Ovary (tissue), 10 donors: ENCODE results near the gene BCAN. TPM values are rescaled to one million over a fixed set of nuclear protein-coding genes. Genes with fewer than 3 reads are reported as not detected.

Experiments used
- DNase-seq, 5 donors: peaks; one replicate each; pipeline ENCODE4 v3.0.0-alpha.2; 2019 to 2020
- H3K27ac ChIP-seq, 2 donors: fragments of 200-600 bp; one replicate each; pipeline versions ENCODE4 v1.5.1 to v1.8.0; 2019 to 2022
- H3K27me3 ChIP-seq: fragments of 200-600 bp; one replicate; pipeline ENCODE4 v1.8.0; 2022
- H3K36me3 ChIP-seq: fragments of 200-600 bp; sonication (generic); one replicate; pipeline ENCODE4 v1.5.1; 2019
- H3K4me1 ChIP-seq: one replicate; pipeline ENCODE4 v1.8.1; 2013; ENCODE audit warnings: mild to moderate bottlenecking, moderate library complexity; ENCODE audit not compliant: insufficient read depth
- H3K4me3 ChIP-seq: fragments of 200-600 bp; sonication (generic); one replicate; pipeline ENCODE4 v1.5.1; 2017
- H3K9me3 ChIP-seq, 2 donors: fragments of 200-600 bp in 1 of 2; sonication (generic) in 1 of 2; one replicate each; pipeline versions ENCODE4 v1.5.1 to v1.8.1; 2013 to 2019; ENCODE audit warnings: mild to moderate bottlenecking in 1 of 2, moderate library complexity in 1 of 2
- EP300 ChIP-seq: sonication (generic); formaldehyde crosslinking; IDR thresholded peaks from one replicate; pipeline ENCODE4 v1.6.1; 2017; ENCODE audit warnings: antibody characterized with exemption
- POLR2A ChIP-seq: fragments of 450-650 bp; IDR thresholded peaks from one replicate; pipeline ENCODE4 v1.6.1; 2017; ENCODE audit warnings: antibody characterized with exemption, mild to moderate bottlenecking, moderate library complexity
- WGBS, 3 donors: extraction: QIAGEN DNeasy Blood & Tissue Kit in 1 of 3; methylation state at CpG; one replicate each; pipeline versions ENCODE4 v1.1.5 to v1.1.7; 2013 to 2017; 5-methylcytosine and 5-hydroxymethylcytosine counted together
- intact Hi-C, 4 donors: fragments of 100-400 bp; cut with DNase I; formaldehyde crosslinking; loops; one replicate each; pipeline versions ENCODE4 v1.11.0 to v1.15.1; 2022 to 2023
- long read RNA-seq, 3 donors: library from polyadenylated mRNA in 2 of 3; unstranded in 2 of 3; transcript quantifications; one replicate each; pipeline ENCODE4 v2.0.0 and lab custom pipeline, GENCODE V29; 2021 to 2026
- polyA plus RNA-seq, 2 donors: library from polyadenylated mRNA; stranded (reverse); fragments of 200-250 nt in 1 of 2; fragments of 350-450 nt in 1 of 2; fragmentation: Illumina TruSeq in 1 of 2; extraction: RNeasy Lipid Tissue Mini Kit (QIAGEN cat#74804) in 1 of 2; gene quantifications; one replicate each; pipeline ENCODE4 v1.2.3, GENCODE V29; 2013 to 2014
- total RNA-seq, 7 donors: library from RNA; depleted of rRNA in 2 of 7; stranded (reverse); fragments of >200 nt in 2 of 7; fragmentation: NEBNext Ultra II Directional in 3 of 7; extraction: Animal tissue kit (Norgen Biotek cat#: 25700) in 3 of 7; gene quantifications; one replicate each; pipeline versions ENCODE4 v1.1.0 to v1.2.4, GENCODE V29; 2016 to 2023
- TF ChIP-seq, protein P1 (sequence below), 3 donors: fragments of 450-650 bp in 2 of 3; fragments of 200-600 bp in 1 of 3; IDR thresholded peaks; one replicate each; pipeline versions ENCODE4 v1.5.1 to v1.8.0; 2016 to 2022; ENCODE audit warnings: antibody characterized with exemption in 3 of 3, mild to moderate bottlenecking in 1 of 3
- donor health status: DM: no; HTN: no; CAD: no; lungs with moderate emphysema.
- donor health status: DM: no; HTN: no; CAD: no.
- donor health status: Bipolar disorder and iron deficiency.
- donor health status: DM: yes; HTN: yes; CAD: no.
- donor health status: DM: no; HTN: no; CAD: no.
- donor health status: DM: yes; HTN: yes; CAD: no.

The BCAN gene, protein sequence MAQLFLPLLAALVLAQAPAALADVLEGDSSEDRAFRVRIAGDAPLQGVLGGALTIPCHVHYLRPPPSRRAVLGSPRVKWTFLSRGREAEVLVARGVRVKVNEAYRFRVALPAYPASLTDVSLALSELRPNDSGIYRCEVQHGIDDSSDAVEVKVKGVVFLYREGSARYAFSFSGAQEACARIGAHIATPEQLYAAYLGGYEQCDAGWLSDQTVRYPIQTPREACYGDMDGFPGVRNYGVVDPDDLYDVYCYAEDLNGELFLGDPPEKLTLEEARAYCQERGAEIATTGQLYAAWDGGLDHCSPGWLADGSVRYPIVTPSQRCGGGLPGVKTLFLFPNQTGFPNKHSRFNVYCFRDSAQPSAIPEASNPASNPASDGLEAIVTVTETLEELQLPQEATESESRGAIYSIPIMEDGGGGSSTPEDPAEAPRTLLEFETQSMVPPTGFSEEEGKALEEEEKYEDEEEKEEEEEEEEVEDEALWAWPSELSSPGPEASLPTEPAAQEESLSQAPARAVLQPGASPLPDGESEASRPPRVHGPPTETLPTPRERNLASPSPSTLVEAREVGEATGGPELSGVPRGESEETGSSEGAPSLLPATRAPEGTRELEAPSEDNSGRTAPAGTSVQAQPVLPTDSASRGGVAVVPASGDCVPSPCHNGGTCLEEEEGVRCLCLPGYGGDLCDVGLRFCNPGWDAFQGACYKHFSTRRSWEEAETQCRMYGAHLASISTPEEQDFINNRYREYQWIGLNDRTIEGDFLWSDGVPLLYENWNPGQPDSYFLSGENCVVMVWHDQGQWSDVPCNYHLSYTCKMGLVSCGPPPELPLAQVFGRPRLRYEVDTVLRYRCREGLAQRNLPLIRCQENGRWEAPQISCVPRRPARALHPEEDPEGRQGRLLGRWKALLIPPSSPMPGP
- total RNA-seq (1 to 10 TPM in 2 of 7 donors, under 1 TPM in 2, not detected in 3; 0.20 to 2.2 (median 1.0) TPM), polyA plus RNA-seq (under 1 TPM; 0.11 to 0.43 TPM)
- long read RNA-seq, donor 1: 0 reads
- long read RNA-seq, donor 2: 0 reads
- long read RNA-seq, donor 3: 0 reads

DNA sequence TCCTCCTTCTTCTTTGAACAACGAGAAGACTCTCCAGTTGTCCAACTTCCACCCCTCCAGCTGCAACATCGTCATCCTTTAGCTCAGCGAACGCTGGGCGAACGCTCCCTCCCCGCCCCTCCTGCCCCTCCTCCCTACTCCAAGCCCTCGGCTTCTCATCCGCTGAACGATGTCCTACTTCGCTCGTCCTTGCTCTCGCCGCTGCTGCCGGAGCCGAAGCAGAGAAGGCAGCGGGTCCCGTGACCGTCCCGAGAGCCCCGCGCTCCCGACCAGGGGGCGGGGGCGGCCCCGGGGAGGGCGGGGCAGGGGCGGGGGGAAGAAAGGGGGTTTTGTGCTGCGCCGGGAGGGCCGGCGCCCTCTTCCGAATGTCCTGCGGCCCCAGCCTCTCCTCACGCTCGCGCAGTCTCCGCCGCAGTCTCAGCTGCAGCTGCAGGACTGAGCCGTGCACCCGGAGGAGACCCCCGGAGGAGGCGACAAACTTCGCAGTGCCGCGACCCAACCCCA, at the start of gene BCAN:
TSS of gene BCAN (plus strand) at position 357 of the 504 bp plus-strand sequence. CDS start 3,938 bp downstream, outside the sequence.
- no peak within 1 kb of the TSS for H3K27ac ChIP-seq
- peak within 1 kb of the TSS; percentile 39 for H3K4me3 ChIP-seq
- TF ChIP-seq POLR2A (no peak), EP300 (no peak)
- TF ChIP-seq, protein P1, sequence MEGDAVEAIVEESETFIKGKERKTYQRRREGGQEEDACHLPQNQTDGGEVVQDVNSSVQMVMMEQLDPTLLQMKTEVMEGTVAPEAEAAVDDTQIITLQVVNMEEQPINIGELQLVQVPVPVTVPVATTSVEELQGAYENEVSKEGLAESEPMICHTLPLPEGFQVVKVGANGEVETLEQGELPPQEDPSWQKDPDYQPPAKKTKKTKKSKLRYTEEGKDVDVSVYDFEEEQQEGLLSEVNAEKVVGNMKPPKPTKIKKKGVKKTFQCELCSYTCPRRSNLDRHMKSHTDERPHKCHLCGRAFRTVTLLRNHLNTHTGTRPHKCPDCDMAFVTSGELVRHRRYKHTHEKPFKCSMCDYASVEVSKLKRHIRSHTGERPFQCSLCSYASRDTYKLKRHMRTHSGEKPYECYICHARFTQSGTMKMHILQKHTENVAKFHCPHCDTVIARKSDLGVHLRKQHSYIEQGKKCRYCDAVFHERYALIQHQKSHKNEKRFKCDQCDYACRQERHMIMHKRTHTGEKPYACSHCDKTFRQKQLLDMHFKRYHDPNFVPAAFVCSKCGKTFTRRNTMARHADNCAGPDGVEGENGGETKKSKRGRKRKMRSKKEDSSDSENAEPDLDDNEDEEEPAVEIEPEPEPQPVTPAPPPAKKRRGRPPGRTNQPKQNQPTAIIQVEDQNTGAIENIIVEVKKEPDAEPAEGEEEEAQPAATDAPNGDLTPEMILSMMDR (IDR thresholded peaks at IDR 0.05): no peak
- peak in 2 of 5 donors; percentile 47 to 57 for DNase-seq
- intact Hi-C loops: no loop called here
- H3K9me3 ChIP-seq: no peaks in the 10 kb centered on the region
- 1% methylated on average over 22 to 46 of the region's 46 CpGs for WGBS, 3 donors
- peaks cover 2% of the 10 kb centered on the region for H3K4me1 ChIP-seq
- no peaks in the 10 kb centered on the region for H3K27me3 ChIP-seq
- no peaks in the 10 kb centered on the region for H3K36me3 ChIP-seq

DNA sequence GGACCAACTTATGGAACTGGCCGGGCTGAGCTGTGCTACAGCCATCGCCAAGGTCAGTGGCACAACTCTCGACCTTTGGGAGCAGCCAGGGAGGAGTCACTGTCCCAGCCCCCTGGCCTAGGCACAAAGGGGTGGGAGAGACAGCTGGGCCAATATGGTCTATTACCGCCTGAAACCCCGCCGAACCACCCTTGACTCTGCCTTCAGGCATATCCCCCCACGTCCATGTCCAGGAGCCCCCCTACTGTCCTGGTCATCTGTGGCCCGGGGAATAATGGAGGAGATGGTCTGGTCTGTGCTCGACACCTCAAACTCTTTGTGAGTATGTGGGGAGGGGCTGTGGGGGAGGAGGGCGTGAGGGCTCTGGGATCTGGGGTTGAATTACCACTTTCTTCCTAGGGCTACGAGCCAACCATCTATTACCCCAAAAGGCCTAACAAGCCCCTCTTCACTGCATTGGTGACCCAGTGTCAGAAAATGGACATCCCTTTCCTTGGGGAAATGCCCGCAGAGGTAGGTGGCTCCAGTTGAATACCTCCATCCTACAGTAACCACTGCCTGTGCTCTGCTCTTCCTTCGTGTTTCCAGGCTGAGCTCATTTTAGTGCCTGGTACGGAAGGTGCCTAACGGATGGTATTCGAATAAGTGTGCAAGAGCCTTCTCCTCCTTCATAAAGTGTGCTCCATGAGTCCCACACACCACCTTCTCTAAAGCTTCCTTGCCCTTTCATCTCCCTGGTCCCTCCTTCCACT, 49.6 kb upstream of the BCAN start:
- Histone ChIP-seq H3K36me3 (no peaks in the 10 kb centered on the region), H3K4me3 (peak overlapping the region; percentile 51), H3K9me3 (no peaks in the 10 kb centered on the region), H3K27ac (peak overlapping the region; percentile 59 to 71), H3K27me3 (no peaks in the 10 kb centered on the region), H3K4me1 (no peaks in the 10 kb centered on the region)
- 30 to 35% (median 31%) methylated on average over 16 of the region's 16 CpGs for WGBS, 3 donors
- DNase-seq: no peak
- TF ChIP-seq, protein P1 (IDR thresholded peaks at IDR 0.05): no peak
- TF ChIP-seq EP300: no peak
- TF ChIP-seq POLR2A: no peak
- intact Hi-C loops: loop anchor here in 1 of 4 donors (5.0 kb wide), 1 partner anchor 135 kb away; no protein-coding TSS in a partner anchor

DNA sequence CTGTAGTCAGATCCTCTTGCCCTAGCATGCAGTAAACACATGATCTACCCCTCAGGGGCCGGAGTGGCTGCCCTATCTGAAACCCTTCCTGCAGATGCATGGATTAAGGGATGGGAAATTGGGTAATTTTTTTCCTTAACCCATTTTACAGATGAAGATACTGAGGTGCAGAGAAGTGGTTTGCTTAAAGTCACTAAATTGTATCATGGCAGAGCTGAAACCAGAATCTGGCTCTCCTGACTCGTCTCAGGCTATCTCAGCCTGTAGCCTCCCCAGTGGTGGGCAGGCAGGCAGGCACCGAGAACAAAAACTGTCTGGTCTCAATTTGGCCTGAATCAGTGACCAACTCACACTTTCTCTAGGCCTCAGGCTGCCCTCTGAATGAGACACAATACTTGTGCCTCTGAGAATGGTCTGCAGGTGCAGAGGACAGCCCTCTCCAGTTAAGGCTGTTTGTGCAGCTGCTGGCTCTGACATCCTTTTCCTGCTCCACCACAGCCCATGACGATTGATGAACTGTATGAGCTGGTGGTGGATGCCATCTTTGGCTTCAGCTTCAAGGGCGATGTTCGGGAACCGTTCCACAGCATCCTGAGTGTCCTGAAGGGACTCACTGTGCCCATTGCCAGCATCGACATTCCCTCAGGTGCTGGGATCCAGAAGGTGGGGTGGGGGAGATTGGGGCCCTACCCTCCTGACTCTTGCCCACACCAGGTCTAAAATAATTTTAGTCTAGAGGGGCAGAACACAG, 48.8 kb upstream of the BCAN start:
- intact Hi-C loops: loop anchor here in 1 of 4 donors (5.0 kb wide), 1 partner anchor 136 kb away; no protein-coding TSS in a partner anchor
- WGBS, 3 donors: 75 to 84% (median 78%) methylated on average over 8 of the region's 8 CpGs
- Histone ChIP-seq H3K4me1 (no peaks in the 10 kb centered on the region), H3K4me3 (no peak overlapping the region), H3K27ac (no peak overlapping the region), H3K9me3 (no peaks in the 10 kb centered on the region), H3K27me3 (no peaks in the 10 kb centered on the region), H3K36me3 (no peaks in the 10 kb centered on the region)
- DNase-seq: no peak
- TF ChIP-seq POLR2A: no peak

DNA sequence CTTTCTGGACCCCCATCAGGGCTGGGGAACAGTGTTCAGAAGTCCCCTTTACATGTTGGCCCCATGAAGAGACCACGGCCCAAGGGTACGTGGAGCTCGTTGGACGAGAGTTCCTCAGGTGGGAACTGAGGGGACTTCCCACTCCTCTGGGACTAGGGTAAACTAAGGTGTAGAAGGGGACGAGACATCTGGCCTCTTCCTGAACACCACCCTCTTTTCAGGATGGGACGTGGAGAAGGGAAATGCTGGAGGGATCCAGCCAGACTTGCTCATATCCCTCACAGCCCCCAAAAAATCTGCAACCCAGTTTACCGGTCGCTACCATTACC, 48.3 kb upstream of the BCAN start:
- intact Hi-C loops: loop anchor here in 1 of 4 donors (5.0 kb wide), 1 partner anchor 136 kb away; no protein-coding TSS in a partner anchor
- Histone ChIP-seq H3K4me1 (no peaks in the 10 kb centered on the region), H3K27me3 (no peaks in the 10 kb centered on the region), H3K9me3 (no peaks in the 10 kb centered on the region), H3K36me3 (no peaks in the 10 kb centered on the region), H3K4me3 (no peak overlapping the region), H3K27ac (no peak overlapping the region)
- no peak for DNase-seq
- TF ChIP-seq EP300: no peak
- WGBS, 3 donors: 85 to 88% (median 87%) methylated on average over 8 of the region's 8 CpGs
